Hematopoietic multipotent progenitor cell (in vitro differentiated cells): ENCODE measurements around the gene MRC1. TPM values are rescaled to one million over a fixed set of nuclear protein-coding genes. Genes with fewer than 3 reads are reported as not detected.
A peak's percentile ranks its signal among the peaks of the same experiment; 100 is the strongest.

Experiments
- DNase-seq, 3 donors: peaks; one replicate each; pipeline ENCODE4 v3.0.0-alpha.2; 2011 to 2015; ENCODE audit warnings: low read depth in 2 of 3, low spot score in 2 of 3
- total RNA-seq: library from RNA; depleted of rRNA; stranded (reverse); fragments of >200 nt; gene quantifications from one replicate; pipeline ENCODE4 v1.2.3, GENCODE V29; 2012

MRC1 gene
- total RNA-seq, 1 donor: 0.27 TPM

DNA sequence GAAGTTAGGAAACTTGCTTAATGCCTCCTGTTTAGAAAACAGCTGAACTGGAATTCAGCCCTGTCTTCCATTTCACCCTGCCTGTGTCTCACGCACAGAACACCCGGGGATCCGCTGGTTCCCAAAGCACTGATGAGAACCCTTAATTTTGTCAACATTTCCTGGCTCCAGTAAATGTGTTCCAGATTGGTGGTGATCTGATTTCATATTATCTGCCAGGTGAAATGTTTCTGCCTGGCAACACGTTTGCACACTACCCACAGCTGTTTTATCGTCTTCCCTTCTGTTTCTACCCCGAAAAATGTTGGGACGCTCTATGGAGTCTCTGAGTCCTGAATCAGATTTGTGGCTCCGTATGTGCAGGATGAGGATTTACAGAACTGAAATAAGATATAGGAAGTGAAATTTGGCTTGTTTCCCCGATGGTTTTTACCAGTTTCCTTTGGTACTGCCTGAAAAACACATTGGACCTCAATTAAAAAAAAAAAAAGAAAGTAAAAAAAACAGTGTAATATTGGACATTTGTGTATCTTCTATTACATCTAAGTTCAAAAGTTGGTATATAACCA, 29.0 kb downstream of the MRC1 start:
- DNase-seq: peak in 1 of 3 donors; percentile 22

DNA sequence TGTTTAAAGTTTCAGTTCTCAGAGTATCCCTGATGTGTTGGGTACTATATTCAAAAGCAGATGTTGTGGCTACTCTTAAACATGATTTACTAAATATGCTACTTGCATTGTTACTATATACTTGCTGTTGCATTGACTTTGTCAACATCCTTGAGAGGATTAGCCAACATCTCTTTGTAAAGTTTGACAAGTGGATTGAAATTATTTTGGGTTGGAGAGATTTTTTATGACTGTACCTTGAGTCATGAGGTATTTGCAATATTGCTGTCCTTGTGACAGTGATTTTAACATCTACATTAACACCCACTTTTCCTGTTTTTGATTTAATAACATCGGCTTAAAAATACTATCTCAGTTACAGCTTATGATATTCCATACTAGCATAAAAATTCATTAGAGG, 31.9 kb downstream of the MRC1 start:
- DNase-seq: no peak

DNA sequence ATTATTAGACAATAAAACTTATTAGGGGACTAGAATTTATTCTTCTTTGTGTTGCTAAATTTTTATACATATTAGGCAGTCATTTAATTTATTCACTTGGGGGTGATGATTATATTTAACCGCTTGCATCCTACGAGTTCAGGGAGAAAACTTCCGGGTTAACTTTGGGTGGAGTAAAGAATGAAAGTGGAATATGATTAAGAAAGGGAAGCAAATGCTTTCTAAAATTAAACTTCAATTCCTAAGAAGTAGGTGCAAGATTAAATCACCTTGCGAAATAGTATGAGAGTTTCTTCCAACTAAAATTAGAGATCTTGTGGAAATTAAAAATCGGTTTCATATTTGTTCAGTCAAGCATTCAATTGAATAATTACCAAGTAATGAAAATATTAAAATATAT, 33.5 kb downstream of the MRC1 start:
- no peak for DNase-seq

DNA sequence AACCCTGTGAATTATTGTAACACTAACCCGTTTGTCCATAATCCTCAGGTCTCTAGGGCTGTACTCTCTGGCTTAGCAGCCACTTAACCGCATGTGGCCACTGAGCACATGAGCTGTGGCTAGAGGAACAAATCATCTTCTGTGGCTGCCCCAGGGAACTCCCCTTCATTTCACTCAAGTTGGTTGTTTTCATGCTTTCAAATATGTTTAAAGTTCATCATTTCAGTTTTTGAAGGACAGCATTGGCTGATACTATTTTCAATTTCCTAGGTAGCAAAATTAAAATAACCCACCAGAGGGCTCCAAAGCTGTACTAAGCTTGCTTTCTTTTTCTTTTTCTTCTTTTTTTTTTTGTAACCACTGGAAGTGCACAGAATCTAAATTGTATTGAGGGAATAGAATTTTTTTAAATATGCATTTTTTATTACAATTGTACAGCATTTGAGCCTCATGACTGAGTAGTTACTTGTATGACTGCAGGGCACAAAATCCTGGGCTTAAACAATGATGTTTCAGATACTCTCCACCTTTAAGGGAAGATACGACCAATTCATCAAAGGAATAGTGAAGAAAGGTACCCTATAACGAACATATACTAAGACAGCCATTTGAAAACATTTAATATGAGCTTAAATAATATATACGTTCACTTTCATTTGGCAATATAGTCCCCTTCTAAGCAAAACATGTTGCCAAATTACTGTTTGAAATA, 38.6 kb downstream of the MRC1 start:
- DNase-seq: peak in 1 of 3 donors; percentile 69

DNA sequence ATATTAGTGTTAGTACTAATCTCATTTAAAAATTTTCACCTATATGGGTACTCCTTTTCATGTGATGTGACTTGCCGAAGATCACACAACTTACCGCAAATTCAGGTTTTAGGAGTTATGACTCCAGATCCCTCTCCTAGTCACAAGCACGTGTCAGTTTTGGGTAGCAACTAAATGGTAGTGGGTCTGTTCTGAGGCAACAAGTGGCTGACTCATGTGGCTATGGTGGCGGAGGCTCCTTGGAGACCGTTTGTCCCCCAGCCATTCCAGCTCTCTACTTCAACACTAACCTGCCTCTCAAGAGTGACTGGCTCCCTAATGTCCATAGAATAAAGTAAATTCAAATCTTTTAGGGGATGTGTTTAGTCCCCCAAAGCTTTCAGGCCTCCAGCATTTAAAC, 39.5 kb downstream of the MRC1 start:
- no peak for DNase-seq

DNA sequence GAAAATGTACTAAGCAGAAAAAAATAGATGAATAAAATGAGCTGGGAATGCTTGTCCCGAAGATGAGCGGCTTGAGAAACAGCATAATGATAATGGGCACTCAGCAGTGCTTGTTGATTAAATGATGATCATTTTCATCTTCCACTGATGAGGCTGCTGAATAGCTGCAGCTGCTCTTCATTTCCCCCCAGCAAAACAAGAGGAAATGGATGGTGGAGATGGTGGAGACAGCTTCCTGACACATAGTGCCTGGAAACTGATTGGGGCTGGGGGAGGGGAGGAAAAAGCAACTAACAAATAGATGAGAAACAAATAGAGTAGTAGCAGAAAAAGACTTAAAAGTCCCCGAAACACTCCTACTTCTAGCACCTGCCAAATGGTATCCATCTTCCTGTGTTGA, 41.4 kb downstream of the MRC1 start:
- peak in 1 of 3 donors; percentile 65 for DNase-seq

DNA sequence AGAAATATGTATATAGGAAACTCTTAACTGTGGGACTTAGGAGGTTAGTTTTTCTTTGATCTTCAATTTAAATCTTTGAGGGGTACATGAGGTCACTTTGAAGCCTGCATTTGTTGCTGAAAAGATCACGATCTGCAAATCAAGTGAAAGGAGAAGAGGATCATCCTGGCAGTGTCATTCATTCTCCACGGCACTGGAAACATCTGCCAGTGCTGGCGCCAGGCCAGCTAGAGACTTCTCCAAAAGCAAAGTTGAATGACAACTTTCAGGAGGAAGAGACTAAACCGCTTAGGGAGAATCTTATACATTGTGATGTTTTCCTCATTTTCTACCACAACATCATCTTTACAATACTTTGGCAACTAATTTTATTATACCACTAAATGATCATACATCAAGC, 42.5 kb downstream of the MRC1 start:
- peak in 2 of 3 donors; percentile 70 to 88 for DNase-seq

DNA sequence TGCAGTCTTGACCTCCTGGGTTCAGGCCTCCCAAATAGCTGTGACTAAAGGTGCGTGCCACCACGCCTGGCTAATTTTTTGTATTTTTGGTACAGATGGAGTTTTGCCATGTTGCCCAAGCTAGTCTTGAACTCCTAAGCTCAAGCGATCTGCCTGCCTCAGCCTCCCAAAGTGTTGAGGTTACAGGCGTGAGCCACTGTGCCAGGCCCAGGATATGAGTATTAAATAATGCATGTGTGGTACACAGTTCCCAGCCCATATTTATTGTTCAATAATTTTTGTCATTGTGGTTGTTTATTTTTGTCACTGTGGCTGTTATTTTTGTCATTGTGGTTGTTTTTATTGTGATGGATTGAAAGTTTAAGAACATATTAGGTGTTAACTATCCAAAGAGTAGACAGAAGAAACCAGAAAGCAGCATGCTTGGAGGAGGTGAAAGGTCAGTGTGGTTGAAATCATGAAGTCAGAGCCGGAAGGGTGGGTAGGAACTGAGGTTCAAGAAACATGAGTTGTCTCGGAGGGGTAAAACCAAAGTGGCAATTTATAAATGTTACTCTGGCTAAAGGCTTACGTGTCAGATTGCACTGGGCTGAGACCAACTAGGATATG, 45.0 kb downstream of the MRC1 start:
- no peak for DNase-seq

DNA sequence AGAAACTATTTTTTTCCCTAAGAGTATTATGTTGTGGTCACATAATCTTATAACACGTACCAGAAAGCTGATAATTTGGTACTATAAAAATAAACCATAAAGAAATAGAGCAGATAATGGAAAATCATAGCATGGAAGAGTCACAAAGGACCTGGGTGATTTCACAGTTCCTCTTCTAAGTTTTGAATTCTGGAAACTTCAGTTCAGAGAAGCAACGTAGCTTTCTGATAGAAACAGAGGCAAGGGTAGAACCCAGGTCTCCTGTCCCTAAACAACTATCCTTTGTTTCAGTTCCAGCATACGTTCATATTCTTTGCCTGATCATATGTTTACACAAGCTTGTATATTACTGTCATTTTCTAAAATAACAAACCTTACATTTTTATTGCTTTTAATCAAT, 47.9 kb downstream of the MRC1 start:
- DNase-seq: no peak

DNA sequence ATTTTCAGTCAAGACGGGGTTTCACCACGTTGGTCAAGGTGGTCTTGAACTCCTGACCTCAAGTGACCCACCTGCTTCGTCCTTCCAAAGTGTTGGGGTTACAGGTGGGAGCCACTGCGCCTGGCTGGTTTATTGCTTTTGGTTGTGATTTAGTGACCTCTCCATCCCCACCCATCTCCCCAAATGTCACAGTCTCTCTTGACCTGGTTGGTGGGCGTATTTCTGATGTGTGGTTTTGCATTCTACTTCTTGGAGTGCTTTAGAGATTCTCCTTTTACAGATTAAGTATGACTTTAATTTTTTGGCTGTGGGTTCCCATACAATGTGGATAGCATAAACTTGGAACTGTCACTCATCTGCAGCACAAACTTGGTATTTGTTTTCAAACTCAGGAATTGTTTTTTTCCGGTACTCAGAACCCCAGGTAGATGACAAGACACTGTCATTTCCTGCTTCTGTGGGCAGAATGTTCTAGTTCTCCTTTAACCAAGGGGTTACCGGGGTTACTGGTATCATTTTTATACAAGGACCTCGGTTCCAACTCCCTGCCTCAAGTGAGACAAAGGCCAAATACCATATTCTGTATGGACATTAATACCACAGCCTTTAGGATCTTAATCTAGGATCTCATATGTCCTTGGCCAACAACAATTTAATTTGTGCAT, 50.5 kb downstream of the MRC1 start:
- no peak for DNase-seq

DNA sequence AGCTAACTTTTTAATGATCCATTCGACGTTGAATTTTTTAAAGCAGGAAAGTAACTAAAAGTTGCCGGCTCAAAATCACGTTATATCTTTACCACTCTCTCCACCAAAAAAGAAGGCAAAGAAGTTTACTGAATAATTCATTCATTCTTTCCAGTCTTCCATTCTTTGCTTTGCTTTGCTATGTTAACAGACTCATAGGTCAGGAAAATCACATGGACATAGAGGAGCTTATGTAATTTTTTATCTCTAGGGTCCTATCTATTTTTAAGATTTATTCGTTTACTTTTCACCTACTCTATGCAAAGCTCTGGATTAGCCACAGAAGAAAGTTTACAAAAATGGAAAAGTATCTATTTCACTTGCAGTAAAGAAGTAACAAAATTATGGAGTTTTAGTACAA, 52.6 kb downstream of the MRC1 start:
- DNase-seq: no peak

DNA sequence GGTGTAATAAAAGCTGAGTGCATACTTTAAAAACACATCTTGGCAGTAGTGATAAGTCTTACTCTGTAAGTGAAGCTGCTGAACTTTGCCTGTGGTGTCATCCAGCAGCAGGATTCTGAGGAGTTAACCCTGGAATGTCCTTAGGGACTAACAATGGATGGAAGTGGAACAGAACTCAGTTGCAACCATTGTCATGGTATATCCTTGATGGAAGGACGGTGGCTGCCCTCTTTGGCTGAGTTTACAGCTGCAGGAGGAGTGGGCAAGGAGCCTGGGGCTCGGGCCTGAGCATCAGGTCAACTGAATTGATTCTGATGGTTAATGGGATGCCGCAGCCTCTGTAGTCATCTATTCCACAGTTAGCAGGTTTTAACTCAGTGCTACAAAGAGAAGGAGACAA, 56.2 kb downstream of the MRC1 start:
- DNase-seq: no peak

DNA sequence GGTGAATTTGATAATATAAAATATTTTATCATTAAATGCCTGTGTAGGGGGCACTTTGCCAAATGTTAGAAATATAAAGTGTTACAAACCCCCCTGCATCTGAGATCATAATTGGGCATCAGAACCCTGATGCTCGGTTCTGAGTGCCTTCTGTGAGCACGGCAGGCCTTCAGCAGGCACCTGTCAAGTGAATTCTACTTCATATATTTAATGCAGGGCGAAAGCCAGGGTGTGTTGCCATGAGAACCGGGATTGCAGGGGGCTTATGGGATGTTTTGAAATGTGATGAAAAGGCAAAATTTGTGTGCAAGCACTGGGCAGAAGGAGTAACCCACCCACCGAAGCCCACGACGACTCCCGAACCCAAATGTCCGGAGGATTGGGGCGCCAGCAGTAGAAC, 57.2 kb downstream of the MRC1 start:
- DNase-seq: no peak

DNA sequence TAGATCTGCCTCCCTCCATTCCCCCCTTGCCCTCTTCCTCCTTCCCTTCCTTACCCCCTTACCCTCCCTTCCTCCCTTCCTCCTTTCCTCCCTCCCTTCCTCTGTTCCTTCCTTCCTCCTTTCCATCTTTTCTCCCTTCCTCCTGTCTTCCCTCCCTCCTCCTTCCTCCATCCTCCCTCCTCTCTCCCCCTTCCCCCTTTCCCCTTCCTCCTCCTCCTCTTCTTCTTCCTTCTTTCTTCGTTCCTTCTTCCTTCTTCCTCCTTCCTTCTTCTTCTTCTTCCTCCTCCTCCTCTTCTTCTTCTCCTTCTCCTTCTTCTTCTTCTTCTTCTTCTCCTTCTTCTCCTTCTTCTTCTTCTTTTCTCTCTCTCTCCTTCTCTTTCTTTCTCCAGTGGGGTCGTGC, 57.9 kb downstream of the MRC1 start:
- no peak for DNase-seq

DNA sequence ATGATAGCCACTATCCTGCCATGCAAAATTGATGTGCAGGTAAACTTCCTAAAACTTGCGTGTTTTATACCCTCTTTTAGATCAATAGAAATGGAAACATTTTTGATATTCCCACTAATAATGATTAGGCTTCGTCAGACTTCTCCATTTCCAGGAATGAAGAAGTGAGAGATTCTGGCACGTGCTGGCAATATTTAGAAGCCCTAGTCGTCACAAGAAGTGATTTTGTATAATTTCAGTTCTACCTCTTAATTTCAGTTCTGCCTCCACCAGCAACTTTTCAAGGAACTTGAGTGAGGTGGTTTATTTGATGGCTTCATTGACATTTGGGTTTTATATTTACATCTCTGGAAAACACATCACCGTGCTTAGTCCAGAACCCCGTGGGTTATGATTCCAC, 61.9 kb downstream of the MRC1 start:
- DNase-seq: no peak

DNA sequence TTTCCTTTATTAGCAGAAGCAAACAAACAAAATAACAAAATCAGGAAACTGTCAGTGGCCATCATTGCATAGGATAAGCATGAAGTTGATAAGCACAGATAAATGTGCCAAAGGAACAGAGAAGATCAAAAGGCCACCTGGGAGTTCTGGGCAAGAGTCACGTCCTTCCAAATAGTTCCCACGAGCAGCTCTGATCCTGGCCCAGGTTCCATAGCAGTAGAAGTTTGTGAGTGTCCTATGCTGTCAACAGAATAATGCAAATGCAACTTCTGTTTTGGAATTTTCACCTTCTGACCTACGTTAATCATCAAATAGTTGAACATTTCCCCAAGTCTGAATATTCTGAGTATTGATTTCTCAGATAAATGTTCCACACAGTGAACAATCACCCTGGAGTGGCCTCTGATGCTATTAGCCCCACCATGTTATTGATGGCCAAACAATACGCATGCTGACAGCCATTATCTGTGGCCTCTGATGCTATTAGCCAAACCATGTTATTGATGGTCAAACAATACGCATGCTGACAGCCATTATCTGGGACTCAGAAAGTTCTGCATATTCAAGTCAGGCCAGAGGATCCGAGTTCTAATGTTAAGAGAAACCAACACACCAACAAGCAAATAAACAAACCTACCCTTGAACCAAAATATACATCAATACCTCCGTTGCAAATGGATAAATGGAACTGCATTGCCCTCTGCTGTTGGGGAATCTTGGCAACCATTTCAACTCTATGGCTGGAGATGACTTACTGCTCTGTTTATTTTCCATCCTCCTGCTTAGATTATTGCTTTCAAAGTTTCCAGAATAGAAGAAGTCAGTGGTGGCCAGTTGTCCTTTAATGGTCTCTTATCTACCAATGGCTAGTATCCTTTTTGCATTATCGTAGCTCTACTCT, 63.3 kb downstream of the MRC1 start:
- DNase-seq: peak in 2 of 3 donors; percentile 46 to 69

DNA sequence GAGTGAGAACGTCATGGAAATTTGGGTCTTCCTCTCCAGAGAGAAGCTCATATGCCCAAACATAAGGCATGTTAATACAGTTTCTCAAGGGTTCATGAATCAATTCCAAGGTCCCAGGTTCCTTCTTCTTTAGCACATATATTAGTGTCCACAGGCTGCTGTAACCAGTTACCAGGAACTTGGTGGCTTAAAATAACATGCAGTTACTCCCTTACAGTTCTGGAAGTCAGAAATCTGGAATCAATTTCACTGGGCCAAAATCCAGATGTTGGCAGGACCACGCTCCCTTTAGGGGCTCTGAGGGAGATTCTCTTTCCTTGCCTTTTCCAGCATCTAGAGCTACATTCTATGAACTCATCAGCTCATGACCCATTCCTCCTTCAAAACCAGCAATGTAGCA, 64.8 kb downstream of the MRC1 start:
- no peak for DNase-seq

DNA sequence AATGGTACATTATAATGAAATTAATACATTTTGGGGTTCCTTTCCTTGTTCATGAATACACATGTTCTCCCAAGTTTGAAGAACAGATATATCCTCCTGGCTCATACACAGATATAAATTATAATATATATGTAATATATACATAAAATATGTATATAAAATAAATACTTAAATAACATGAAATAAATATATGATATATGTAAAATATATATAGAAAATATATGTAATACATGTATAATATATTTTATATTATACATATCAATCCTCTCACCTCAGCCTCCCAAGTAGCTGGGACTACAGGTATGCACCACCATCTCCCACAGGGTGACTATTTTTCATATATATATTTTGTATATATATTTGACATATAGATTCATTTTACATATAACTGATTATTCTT, 68.0 kb downstream of the MRC1 start:
- DNase-seq: no peak

DNA sequence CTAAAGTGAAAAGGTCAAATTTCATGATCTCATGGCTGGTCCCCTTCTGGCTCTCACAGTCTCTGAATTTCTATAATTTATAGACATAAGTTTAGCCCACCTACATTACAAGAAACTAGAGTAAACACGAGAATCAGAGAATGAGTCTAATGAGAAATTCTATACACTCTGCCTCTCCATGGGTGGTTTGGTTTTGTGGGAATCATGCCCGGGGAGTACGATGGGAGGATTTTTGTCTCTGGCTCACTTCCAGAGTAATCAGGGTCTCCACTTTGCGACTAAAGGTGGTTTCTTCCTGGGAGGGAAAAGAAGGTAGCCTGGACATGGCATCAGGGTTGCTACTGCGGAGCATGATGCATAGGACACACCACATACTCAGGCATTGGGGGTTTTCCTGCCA, 69.7 kb downstream of the MRC1 start:
- DNase-seq: no peak

DNA sequence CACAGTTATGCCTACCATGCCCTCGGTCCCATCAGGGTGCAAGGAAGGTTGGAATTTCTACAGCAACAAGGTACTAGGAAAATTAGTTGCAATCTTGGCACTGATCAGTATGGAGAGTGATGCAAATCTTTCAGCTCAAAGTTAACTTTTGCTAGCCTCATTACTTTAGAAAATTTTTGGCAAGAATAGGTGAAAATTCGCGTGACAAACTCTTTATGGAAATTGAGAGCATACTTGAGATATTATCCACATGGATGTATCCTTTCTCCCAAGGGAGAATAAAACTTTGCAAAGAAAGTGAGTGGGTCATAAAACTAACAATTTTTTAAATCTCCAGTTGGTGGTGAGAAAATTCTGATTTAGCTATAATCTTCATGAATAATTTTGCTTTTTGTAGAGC, 71.5 kb downstream of the MRC1 start:
- DNase-seq: no peak

DNA sequence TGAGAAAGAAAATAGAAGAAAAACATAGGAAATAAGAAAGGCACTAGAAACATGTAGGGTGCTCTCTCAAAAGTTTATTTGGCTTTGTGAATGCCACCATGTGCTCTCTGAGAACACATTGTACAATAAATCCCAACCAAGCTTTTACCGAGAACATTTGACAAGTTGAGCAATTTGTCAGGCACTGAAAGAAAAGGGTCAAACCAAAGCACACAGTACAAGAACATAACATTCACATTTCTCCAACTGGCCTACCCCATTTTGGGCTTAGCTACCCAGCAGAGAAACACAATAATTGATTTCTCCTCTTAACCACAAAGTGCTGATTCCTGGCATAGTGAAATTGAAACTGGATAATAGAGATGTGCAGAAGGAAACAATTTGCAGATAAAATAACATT, 73.4 kb downstream of the MRC1 start:
- DNase-seq: no peak
